Activated CD8-positive, alpha-beta memory T cell treated with anti-CD3 and anti-CD28 coated beads, Interleukin-2, amount 50 U/mL, for 24 hours (primary cell): ENCODE measurements around the gene LDLRAD3.

Source experiments
- DNase-seq: peaks from one replicate; pipeline ENCODE4 v3.0.0-alpha.2; 2020; ENCODE audit errors: extremely low read depth

LDLRAD3 gene

DNA sequence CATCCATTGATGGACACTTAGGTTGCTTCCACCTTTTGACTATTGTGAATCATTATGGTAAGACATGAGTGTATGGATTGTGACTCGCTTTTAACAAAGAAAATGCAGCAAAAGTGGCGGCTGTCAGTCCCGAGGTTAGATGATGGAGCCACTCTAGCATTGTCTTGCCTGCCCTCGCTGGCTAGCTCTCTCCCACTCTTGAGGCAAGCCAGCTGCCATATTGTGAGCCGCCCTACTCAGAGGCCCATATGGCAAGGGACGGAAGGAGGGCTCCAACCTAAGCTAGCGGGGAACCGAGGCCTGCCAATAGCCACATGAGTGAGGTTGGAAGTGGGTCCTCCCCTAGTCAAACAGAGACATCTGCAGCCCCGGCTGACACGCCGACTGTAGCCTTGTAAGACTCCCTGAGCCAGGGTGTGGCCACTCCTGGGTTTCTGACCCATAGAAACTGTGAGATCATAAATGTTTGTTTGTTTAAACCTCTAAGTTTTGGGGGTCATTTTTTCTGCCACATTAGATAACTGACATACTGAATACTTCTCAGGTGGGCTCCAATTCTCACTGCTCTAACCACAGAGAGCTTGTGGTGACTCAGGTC is 160.2 kb downstream of the LDLRAD3 start:
- DNase-seq: no peak

DNA sequence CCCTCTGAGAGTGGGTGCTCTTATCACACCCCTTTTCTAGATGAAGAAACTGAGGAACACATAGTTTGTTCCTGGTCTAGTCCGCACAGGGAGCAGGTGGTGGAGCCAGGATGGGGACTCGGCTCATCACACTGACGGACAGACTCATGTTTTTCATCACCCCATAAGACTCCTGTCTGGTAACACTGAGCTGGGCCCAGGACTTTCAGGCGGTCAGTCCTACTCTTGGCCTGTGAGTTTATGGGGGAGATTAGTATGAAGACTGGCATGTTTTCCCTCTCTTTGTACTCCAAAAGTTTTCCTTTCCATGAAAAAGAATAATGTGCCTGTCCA is 160.8 kb downstream of the LDLRAD3 start:
- DNase-seq: no peak

DNA sequence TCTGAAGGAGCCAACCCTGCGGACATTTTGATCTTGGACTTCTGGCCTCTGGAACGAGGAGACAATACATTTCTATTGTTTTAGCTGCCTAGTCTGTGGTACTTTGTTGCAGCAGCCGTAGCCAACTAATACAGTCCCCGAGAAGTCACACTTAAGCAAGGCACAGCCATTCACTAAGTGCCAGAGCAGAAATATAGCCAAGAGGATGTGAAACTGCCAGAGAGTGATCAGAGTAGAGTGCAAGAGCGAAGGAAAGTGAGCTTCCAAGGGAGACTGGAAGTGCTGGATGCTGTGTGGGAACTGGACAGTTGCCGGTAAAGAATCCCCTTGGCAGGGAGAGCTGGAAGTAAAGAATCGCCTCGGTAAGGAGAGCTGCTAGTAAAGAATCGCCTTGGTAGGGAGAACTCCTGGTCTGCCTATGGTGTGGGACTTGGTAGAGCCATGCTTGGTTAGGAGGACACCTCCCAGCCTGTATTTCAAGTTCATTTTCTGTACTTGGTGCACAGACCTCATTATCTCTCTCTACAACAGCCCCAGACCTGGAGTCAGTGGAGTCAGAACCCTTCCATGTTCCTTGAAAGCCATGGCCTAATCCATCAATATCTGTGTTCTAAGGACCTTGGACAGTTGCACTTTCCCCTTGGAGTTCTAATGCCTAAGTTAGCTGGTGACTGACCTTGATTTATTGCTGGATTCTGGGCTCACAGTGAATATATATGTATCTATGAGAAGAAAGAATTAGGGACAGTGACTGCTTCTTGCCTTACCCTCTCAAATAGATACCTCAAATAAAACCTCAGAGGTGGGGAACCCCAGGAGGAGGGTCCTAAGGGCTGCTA is 162.1 kb downstream of the LDLRAD3 start:
- no peak for DNase-seq

DNA sequence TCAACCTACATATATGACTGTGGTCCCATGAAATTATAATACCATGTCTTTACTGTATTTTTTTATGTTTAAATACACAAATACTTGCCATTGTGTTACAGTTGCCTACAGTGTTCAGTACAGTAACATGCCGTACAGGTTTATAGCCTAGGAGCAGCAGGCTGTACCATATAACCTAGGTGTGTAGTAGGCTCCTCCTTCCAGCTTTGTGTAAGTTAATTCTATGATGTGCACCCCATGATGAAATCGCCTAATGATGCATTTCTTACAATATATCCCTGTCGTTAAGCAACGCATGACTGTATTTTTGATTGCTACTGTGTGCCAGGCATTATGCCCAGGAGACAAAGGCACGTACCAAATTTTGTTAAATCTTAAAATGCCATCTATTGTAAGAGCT is 163.7 kb downstream of the LDLRAD3 start:
- DNase-seq: no peak

DNA sequence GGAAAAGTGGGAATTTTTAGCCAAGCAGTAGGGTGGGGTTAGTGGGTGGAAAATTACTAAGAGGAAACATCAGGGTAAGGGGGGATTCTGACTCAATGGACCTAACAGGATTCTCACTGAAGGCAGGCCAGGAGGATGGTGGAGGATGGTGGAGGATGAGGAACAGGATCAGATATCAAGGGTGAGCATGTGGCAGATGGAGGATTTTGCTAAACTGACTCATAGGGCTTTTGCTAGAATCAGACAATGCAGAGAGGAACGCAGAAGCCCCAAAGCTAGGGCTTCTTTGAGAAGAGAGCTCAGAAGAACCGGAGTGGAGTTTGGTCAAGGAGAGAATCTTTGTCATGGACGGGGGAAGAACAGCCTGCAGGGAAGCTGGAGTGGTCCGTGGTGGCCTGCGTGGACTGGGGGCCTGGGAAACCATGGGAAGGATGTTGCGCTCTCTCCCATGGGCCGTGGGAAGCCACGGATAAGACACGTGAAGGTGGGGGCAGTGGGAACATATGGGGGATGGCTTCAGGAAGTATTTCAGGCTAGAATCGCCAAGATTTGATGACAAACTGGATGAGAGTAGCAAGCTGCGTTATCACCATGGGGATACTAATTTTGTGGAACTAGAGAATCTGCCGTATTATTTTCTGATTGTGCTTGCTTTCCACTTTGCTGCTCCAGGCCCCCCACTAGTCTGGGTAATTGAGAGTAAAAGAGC is 165.2 kb downstream of the LDLRAD3 start:
- no peak for DNase-seq

DNA sequence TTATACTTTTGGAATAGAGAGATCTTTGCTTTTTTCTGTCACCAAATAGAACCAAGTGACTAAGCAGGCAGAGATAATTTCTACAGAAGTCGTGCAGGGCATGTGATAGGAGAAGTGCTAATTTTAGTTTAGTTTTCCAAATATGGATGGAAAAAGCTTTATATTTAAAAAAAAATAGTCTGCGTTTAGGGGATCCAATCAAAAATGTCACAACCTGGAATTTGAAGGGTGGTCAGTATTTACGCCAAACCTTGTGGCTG is 165.7 kb downstream of the LDLRAD3 start:
- DNase-seq: no peak

DNA sequence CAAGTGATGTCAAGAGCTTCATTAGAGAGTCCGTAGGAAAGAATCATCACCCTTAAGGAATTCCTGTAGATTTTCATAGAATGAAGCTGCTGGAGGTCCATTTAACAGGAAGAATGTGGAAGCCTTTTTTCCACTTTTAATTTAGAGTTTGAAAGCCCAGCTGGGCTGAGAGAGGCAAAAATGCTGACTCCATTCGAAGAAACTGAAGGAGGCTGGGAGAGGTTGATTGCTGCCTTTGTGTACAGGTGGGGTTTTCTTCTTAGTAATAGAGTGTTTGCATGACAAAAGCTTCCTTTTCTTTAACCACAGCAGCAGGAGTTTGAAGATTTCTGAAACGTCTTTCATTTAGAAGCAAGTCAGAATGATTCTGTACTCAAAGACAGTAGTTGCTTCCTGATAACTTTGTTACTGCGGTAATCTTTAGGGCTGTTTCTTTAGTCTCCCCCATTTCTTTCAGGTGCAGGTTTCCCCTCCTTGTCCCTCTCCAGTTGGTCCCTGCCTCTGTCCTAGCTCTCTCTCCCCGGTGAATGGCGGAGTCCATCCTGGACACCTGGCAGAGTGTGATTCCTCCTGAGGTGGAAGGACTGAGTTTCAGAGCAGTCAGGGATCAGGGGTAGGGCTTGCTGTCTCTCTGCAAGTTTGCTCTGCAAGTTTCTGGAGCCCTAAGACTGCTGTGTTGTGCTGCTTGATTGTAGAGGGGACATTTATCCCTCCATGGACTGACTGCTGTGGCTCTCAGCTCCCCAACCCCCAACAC is 166.2 kb downstream of the LDLRAD3 start:
- no peak for DNase-seq

DNA sequence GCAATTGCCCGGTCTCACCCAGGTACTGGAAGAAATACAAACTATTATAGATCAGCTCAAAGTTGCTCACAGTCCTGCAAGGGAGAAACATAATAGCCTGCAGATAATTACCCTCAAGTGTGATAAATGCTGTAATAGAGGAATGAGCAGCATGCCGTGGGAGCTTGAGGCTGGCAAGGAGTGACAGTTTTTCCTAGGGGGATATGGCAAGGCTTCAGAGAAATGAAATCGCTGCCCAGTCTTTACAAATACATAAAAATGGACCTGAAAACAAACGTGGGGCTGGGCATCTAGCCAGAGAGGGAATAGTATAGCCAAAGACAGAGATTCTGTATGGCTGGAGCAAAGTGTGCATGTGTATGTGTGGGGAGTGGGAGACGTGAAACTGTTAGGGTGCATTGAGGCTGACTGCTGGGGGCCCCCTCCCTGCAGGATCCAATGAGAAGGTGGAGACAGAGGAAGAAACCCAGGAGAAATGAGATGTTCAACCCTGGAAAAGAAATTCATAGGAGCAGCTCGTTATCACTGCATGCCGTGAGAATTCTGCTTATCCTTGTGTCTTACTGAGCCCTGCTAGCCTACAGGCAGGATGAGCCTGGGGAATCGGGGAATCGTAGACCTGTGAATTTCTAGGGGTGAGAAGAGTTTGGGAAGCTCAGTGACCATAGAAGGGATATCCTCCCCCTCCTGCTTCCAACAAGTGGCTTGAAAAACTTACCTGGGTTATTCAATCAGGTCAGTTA is 167.0 kb downstream of the LDLRAD3 start:
- DNase-seq: no peak

DNA sequence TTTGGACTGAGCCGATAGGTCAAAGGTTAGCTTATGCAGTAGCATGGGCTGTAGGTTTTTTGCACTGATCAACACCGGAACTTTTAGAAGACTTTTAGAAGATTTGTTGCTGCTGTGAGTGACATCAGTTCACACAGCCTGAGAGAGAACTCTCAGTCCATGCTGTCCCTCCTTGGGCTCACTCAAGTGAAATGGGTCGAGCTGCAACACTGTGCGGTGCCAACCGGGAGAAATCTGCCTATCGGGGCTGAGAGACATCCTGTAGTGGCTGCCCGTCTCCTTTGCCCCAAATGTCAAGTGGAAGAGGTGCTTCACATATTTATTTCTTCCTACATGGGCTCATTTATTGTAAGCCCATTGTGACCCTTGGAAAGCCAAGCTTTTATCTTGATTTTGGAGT is 170.2 kb downstream of the LDLRAD3 start:
- no peak for DNase-seq

DNA sequence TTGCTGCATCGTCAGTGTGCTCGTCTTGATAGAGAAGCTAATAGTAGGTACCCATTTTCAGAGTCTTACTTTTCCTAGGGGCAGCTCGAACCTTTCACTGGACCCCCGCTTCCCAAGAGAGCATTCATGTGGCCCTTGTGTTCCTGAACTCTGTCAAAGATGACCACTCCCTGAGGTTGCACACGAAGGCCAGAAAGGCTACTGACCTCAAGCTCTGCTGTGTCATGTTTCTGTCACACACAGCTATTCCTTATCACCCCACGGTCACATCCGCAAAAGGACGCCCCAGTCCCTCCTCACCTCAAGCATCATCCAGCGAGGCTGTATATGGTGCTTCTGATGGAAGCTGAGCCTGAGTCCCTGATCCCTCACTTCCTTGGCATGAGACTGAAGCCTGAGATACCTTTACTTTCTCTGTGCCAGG is 171.5 kb downstream of the LDLRAD3 start:
- no peak for DNase-seq

DNA sequence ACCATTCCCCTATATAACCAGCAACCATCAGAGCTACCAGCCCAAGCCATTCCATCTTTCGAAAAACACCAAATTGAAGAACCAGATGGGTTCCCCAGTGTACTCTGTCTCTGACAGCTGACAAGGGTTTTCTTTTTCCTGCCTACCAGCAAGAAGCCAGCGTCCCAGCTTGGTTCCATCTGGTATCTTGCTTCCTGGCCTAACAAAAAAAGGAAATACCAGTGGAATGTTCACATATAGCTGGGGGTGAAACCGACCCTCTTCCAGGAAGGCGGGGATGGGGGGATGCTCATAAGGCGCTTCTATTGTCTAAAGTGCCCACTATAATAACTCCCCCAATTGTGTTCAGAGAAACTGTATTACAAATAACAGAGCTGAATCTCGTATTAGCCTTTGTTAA is 172.3 kb downstream of the LDLRAD3 start:
- DNase-seq: no peak

DNA sequence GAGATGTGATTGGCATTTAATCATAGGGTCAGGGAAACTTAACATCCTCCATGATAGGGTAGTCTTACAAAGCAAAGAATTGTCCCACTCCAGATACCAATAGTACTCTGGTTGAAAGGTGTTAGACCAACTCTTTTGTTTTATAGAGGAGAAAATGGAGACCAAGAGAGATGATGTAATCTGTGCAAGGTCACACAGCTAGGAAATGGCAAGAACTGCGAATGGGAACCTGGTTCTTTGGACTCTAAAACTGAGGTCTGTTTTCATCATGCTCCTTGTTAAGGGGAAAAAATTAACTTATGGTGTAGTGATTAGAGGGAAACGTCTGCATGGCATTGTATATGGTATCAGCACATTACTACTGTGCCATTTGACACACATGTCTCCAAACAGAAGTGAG is 174.2 kb downstream of the LDLRAD3 start:
- DNase-seq: no peak

DNA sequence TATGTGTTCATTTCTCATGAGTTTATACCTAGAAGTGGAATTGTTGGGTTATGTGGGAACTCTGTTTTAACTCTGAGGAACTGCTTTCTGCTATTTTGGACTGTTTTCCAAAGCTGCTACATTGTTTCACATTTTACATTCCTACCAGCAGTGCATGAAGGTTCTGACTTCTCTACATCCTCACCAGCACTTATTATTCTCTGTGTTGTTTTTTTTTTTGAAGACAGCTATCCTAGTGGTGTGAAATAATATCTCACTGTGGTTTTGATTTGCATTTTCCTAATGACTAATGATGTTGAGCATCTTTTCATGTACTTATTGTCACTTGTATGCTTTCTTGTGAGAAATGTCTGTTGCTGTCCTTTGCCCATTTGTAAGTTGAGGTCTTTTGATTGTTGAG is 175.4 kb downstream of the LDLRAD3 start:
- DNase-seq: no peak

DNA sequence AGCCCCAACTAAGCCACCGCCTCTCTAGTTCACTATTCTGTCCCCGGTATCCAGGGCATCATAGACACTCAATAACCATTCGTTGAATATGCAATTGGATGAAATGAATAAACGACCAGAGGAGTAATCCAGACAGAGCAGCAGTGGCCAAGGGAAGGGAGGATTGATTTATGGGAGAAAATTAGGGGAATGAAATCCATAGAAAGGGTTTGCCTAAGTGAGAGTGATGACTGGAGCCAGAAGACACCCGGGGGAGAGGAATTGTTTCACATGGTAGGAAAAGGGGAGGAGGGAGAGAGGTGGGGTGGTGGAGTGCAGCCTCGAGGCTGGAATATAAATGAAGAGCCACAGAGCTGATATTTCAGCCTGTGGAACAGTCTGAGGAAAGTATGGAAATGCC is 177.2 kb downstream of the LDLRAD3 start:
- no peak for DNase-seq

DNA sequence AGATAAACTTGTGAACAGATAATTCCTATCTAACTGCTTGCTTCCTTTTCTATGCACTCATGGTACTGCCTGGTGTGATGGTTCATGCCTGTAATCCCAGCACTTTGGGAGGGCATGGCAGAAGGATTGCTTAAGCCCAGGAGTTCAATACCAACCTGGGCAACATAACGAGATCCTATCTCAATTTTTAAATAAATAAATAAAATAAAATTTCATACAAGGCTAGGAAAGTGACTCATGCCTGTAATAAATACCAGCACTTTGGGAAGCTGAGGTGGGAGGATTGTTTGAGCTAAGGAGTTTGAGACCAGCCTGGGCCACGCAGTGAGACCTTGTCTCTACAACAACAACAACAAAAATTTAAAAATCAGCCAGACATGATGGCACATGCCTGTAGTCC is 178.8 kb downstream of the LDLRAD3 start:
- DNase-seq: no peak

DNA sequence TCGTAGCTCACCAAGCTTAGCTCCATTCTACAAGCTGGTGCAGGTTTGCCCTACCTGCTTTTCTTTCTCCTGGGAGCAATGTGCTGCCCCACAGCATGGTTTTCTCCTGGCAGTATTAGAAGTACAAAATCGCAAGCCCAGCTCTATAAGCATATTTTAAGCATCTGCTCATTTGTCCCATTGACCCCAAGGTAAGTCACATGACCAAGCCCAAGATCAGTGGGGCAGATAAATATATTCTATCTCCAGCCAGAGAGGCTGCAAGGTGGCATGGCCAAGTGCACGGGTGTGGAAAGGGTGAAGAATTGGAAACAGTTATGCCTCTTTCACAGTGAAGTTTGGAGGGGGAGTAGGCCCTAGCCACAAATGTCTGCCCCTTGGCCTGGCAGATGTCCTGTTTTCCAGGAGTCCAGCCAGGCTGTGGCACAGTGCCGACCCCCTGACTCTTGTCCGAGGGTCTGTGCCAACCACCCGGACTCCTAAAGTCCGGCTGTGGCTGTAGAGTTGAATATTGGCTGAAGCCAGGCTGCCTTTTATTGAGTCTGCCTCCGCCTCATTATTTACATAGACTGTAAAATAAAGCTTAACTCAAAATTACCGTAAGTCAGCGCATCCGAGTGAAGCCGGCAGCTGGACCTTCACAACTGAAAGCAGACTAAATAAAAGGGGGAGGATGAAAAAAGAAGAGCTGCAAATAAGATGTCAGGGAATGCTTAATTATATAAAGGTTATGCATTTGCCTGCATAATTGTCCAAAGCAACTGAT is 179.7 kb downstream of the LDLRAD3 start:
- no peak for DNase-seq

DNA sequence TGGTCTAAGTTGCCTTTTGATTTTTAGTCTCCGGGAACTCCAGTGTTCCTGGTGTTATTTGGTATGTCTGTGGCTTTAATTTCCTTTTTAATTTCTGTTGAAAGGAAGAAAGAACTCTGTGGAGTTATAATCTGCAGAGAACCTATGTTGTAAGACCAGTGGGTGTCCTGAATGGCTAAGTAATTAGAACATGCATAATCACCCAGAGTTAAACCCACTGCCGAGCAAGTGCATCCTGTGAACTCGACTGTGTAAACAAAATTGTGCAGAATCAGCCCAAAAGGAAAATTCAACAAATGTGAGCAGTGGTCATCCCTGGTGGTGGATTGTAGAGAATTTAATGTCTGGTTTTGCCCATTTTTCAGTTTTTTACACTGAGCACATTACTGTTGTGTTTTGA is 182.8 kb downstream of the LDLRAD3 start:
- no peak for DNase-seq

DNA sequence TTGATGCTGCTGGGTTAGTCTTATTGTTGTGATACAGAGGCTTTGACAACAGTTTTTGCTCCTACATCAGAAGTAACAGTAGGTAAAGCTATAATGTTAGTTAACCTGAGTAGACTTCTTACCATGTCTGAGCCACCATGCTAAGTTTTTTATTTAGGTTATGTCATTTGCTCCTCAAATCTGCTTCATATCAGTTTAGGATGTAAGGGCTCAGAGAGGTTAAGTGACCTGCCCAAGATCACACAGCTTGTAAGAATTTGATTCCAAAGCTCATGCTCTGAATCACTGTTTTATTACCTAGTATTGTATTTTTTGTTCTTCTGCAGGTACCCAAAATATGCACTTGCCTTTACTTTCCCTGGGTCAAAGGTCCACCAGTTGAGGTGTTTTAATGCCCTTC is 183.7 kb downstream of the LDLRAD3 start:
- no peak for DNase-seq

DNA sequence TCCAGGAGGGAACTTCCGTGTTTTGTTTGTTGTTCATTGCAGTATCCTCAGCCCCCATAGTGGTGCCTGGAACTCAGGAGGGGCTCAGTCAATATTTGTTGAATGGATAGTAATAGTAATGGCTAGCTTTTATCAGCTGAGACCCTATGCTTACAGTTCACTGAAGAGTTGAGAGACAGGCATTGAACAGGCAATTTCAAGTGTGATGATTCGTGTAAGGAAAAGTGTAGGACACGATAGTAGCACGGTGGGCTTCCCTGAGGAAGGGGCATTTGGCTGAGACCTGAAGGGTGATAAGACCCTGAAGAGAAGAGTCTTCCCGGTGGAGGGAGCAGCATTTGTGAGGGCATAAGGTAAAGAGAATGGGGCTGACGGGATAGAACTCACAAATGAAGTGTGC is 186.1 kb downstream of the LDLRAD3 start:
- DNase-seq: no peak

DNA sequence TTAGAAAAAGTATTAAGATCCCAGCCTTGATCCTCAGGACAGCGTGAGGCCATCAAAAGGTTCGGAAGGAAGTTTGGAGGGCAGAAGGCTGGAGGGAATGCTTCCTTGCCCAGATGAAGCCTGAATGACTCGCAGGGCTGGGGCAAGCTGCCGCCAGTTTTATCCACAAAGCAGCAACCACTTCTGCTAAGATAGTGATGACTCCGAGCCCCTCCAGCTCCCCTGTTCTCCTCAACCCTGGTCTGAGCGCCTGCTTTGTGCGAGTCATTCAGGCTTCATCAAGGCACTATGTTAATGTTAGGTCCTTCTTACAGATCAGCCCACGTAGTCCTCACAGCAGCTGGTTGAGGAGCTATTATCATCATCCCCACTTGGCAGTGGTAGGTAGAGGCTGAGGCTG is 186.5 kb downstream of the LDLRAD3 start:
- DNase-seq: no peak

DNA sequence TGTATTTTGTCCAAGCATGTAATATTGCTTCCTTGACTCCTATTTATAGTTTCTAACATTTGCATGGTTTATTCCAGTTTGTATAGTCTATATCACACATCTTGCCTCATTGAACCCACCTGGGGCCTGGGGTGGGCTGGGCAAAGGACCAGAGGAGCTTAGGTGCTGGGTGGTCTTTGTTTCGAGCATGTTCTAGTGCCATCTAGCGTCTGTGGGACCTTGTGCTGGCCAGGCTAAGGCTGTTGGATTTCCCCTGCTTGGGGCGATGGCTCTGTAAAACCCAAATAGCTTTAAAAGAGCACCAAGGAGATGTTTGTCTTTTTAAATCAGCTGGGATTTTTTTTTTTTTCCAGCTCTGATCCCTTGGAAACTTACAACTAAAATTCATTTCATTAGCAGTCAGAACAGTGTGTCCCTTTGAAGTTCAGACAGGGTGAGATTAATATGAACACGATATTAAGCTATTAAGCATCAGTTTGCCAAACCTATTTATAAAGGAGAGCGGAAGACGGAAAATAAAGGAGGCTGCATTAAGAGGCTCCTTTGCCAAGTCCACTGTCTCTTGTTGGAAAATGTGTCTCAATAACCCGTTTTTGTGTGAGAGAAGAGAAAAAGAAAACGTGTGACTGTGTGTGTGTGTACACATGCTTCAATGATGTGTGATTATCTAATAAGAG is 188.0 kb downstream of the LDLRAD3 start:
- no peak for DNase-seq
